ENCODE data around the gene DDO.
"Not testable (repeated sequence)": the region's sequence is repeated elsewhere in the genome, so short reads cannot be mapped to it uniquely, and the experiment has no call there.

Gene DDO

GRCh38 chr6:110366975-110367374 lies 48.4 kb downstream of the DDO start:
- DNase-seq (ENCODE audit: low read depth), result no peak

- DNase-seq (ENCODE audit: low read depth), result no peak
Measured at GRCh38 chr6:110366256-110366655, 49.1 kb downstream of the DDO start.

- no peak for DNase-seq (ENCODE audit: low read depth)
Measured at GRCh38 chr6:110364364-110365105, 50.8 kb downstream of the DDO start.

- no peak for DNase-seq (ENCODE audit: low read depth)
Measured at GRCh38 chr6:110363748-110364147, 51.6 kb downstream of the DDO start.

GRCh38 chr6:110360676-110361075 lies 54.7 kb downstream of the DDO start:
- DNase-seq (ENCODE audit: low read depth), result no peak

- DNase-seq (ENCODE audit: low read depth), result no peak
Measured at GRCh38 chr6:110359556-110359955, 55.8 kb downstream of the DDO start.

- DNase-seq (ENCODE audit: low read depth), result no peak
Measured at GRCh38 chr6:110358553-110359160, 56.7 kb downstream of the DDO start.

- no peak for DNase-seq (ENCODE audit: low read depth)
Measured at GRCh38 chr6:110357664-110358552, 57.5 kb downstream of the DDO start, which contains the start of gene METTL24. Gene METTL24, minus strand, starts transcription at chr6:110358349. Its CDS starts 77 bp downstream, at chr6:110358272.

GRCh38 chr6:110357298-110357663 lies 58.1 kb downstream of the DDO start:
- no peak for DNase-seq (ENCODE audit: low read depth)

- DNase-seq (ENCODE audit: low read depth), result no peak
Measured at GRCh38 chr6:110356778-110357177, 58.6 kb downstream of the DDO start.

GRCh38 chr6:110355727-110356126 lies 59.6 kb downstream of the DDO start:
- no peak for DNase-seq (ENCODE audit: low read depth)

GRCh38 chr6:110355022-110355421 lies 60.4 kb downstream of the DDO start:
- no peak for DNase-seq (ENCODE audit: low read depth)

- no peak for DNase-seq (ENCODE audit: low read depth)
Measured at GRCh38 chr6:110354153-110354552, 61.2 kb downstream of the DDO start.

- DNase-seq (ENCODE audit: low read depth), result no peak
Measured at GRCh38 chr6:110353457-110354001, 61.8 kb downstream of the DDO start.

GRCh38 chr6:110352563-110353262 lies 62.7 kb downstream of the DDO start:
- no peak for DNase-seq (ENCODE audit: low read depth)

- no peak for DNase-seq (ENCODE audit: low read depth)
Measured at GRCh38 chr6:110351986-110352385, 63.4 kb downstream of the DDO start.

GRCh38 chr6:110351546-110351945 lies 63.8 kb downstream of the DDO start:
- DNase-seq (ENCODE audit: low read depth), result no peak

- not testable (repeated sequence) for DNase-seq (ENCODE audit: low read depth)
Measured at GRCh38 chr6:110350593-110350992, 64.8 kb downstream of the DDO start.

- no peak for DNase-seq (ENCODE audit: low read depth)
Measured at GRCh38 chr6:110348961-110349690, 66.2 kb downstream of the DDO start.

GRCh38 chr6:110345025-110345424 lies 70.3 kb downstream of the DDO start:
- no peak for DNase-seq (ENCODE audit: low read depth)

GRCh38 chr6:110342759-110343158 lies 72.6 kb downstream of the DDO start:
- DNase-seq (ENCODE audit: low read depth), result no peak

All from HS-27A (cell line).